GM12878 (cell line): Measurements from ENCODE around the gene LYPLAL1. TPM values are rescaled to one million over a fixed set of nuclear protein-coding genes. Genes with fewer than 3 reads are reported as not detected.

Experiments
- BMI1 ChIP-seq: fragments of 450-650 bp; IDR thresholded peaks from 2 replicates; pipeline ENCODE4 v1.6.1; 2016; ENCODE audit warnings: mild to moderate bottlenecking, moderate library complexity, borderline replicate concordance
- BRCA1 ChIP-seq: IDR thresholded peaks from 2 replicates; pipeline ENCODE4 v1.6.1; 2011; ENCODE audit warnings: low read depth, low read length, improper control_type of control experiment
- CBX5 ChIP-seq: sonication (generic); IDR thresholded peaks from 2 replicates; pipeline ENCODE4 v1.6.1; 2016; ENCODE audit warnings: low read depth, moderate library complexity, mild to moderate bottlenecking, inconsistent platforms
- E4F1 ChIP-seq: fragments of 450-650 bp; IDR thresholded peaks from 2 replicates; pipeline ENCODE4 v1.6.1; 2018; ENCODE audit warnings: borderline replicate concordance, mild to moderate bottlenecking; ENCODE audit not compliant: partially characterized antibody
- FOS ChIP-seq: IDR thresholded peaks from 3 replicates; pipeline ENCODE4 v1.6.1; 2011; ENCODE audit warnings: borderline replicate concordance; ENCODE audit not compliant: insufficient read length; ENCODE audit errors: extremely low read depth
- FOXK2 ChIP-seq: fragments of 450-650 bp; IDR thresholded peaks from 2 replicates; pipeline ENCODE4 v1.6.1; 2017; ENCODE audit warnings: mild to moderate bottlenecking, moderate library complexity
- GATAD2B ChIP-seq: fragments of 450-650 bp; conservative IDR thresholded peaks from 2 replicates; pipeline ENCODE4 v1.6.1; 2017; ENCODE audit warnings: low read depth, mild to moderate bottlenecking, moderate library complexity
- JUNB ChIP-seq: IDR thresholded peaks from 2 replicates; pipeline ENCODE4 v1.6.1; 2016; ENCODE audit warnings: antibody characterized with exemption, mild to moderate bottlenecking
- MYC ChIP-seq: IDR thresholded peaks from 2 replicates; pipeline ENCODE4 v1.6.1; 2011; ENCODE audit warnings: mild to moderate bottlenecking, low read length, moderate library complexity, inconsistent platforms; ENCODE audit not compliant: insufficient read depth, insufficient replicate concordance, insufficient read length, severe bottlenecking
- NBN ChIP-seq: fragments of 450-650 bp; IDR thresholded peaks from 2 replicates; pipeline ENCODE4 v1.6.1; 2016
- NFXL1 ChIP-seq: fragments of 450-650 bp; IDR thresholded peaks from 2 replicates; pipeline ENCODE4 v1.6.1; 2017; ENCODE audit warnings: antibody characterized with exemption, mild to moderate bottlenecking, borderline replicate concordance
- PAX5 ChIP-seq: IDR thresholded peaks from 2 replicates; pipeline ENCODE4 v1.6.1; 2011; ENCODE audit warnings: low read depth, low read length, borderline replicate concordance
- PKNOX1 ChIP-seq: fragments of 450-650 bp; IDR thresholded peaks from 2 replicates; pipeline ENCODE4 v1.6.1; 2016; ENCODE audit warnings: mild to moderate bottlenecking
- PML ChIP-seq: IDR thresholded peaks from 2 replicates; pipeline ENCODE4 v1.6.1; 2012; ENCODE audit warnings: low read length, inconsistent platforms
- RBBP5 ChIP-seq: fragments of 200-600 bp; sonication (generic); conservative IDR thresholded peaks from 2 replicates; pipeline ENCODE4 v1.6.1; 2016
- RELA ChIP-seq: fragments of 450-650 bp; IDR thresholded peaks from 2 replicates; pipeline ENCODE4 v1.8.0; 2014; ENCODE audit warnings: borderline replicate concordance; ENCODE audit not compliant: partially characterized antibody
- SREBF1 ChIP-seq: IDR thresholded peaks from 2 replicates; pipeline ENCODE4 v1.6.1; 2012; ENCODE audit warnings: mild to moderate bottlenecking, low read length
- TCF7 ChIP-seq: IDR thresholded peaks from 2 replicates; pipeline ENCODE4 v1.6.1; 2014; ENCODE audit warnings: antibody characterized with exemption, borderline replicate concordance
- YBX1 ChIP-seq: fragments of 450-650 bp; IDR thresholded peaks from 2 replicates; pipeline ENCODE4 v1.6.1; 2016; ENCODE audit warnings: antibody characterized with exemption
- ZNF217 ChIP-seq: fragments of 450-650 bp; IDR thresholded peaks from 2 replicates; pipeline ENCODE4 v1.6.1; 2017; ENCODE audit warnings: antibody characterized with exemption, mild to moderate bottlenecking
- ZSCAN29 ChIP-seq: fragments of 450-650 bp; IDR thresholded peaks from 2 replicates; pipeline ENCODE4 v1.6.1; 2017; ENCODE audit warnings: mild to moderate bottlenecking, moderate library complexity
- polyA plus RNA-seq, 11 experiments: library from polyadenylated mRNA; depleted of rRNA in 4 of 11; unstranded in 6 of 11; stranded (reverse) in 5 of 11; fragments of >200 nt; fragmentation: Nextera tagmentation in 4 of 11; fragmentation: Illumina TruSeq in 1 of 11; extraction: Ambion mirVana in 4 of 11; extraction: Trizol in 1 of 11; gene quantifications; 1 replicate in 1 of 11; 2 replicates in 10 of 11; pipeline versions ENCODE4 v1.2.1 to v1.2.3, GENCODE V29; 2011 to 2016; ENCODE audit warnings: inconsistent platforms in 2 of 11, missing spikeins in 2 of 11, low read depth in 1 of 11
- total RNA-seq, 4 experiments: library from RNA; depleted of rRNA in 3 of 4; stranded (reverse); fragments of >200 nt in 3 of 4; fragmentation: Illumina TruSeq in 1 of 4; extraction: Trizol in 1 of 4; gene quantifications; 2 replicates each; pipeline versions ENCODE4 v1.2.1 to v1.2.3, GENCODE V29; 2013 to 2021
- TF ChIP-seq, protein P1 (sequence below): IDR thresholded peaks from 2 replicates; pipeline ENCODE4 v1.6.1; 2011; ENCODE audit warnings: borderline replicate concordance, low read depth, mild to moderate bottlenecking, moderate library complexity, low read length; ENCODE audit not compliant: insufficient read depth, poor library complexity, severe bottlenecking
- TF ChIP-seq, protein P2 (sequence below): fragments of 450-650 bp; IDR thresholded peaks from 2 replicates; pipeline ENCODE4 v1.6.1; 2017; ENCODE audit warnings: antibody characterized with exemption, mild to moderate bottlenecking, moderate library complexity

LYPLAL1 gene
- total and polyA plus RNA-seq, 10 of the 15 experiments (the other 5 are each of a cell fraction or from before 2014, with no cell fraction given), result 19.4 to 112 (median 40.5) TPM

DNA sequence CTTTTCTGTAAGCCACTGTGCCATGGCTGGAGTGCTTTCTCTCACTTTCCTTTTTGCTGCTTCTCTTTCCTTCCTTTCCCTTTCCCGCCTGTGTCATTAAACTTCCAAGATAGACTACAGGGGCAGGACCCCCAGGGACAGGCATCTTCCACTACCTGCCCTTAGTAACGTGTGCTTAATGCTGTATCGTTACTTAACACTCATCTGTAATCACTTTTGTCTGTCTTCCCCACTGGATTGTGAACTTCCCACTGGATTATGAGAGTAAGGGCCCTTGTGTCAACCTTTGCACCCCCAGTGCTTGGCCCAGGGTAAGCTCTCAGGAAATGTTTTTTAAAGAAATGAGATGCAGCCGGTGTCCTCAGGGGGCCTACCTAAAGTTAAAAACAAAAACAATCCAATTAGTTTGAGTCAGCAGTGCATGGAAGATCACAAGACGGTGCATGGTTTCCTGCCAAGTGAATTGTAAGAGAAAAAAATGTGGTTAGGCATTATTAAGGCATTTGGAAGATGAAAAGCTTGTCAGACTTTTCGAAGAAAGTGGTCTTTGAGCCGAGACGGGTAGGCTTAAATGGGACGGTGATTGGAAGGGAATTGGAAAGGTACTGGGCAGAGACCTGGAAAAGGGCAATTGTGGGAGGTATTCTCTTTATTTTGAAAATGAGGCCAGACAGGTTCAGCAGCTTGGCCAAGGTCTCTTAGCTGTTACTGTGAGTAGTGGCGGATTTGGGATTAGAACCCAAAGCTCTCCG lies 958 bp downstream of the LYPLAL1 start (continued):
- TF ChIP-seq, protein P1, sequence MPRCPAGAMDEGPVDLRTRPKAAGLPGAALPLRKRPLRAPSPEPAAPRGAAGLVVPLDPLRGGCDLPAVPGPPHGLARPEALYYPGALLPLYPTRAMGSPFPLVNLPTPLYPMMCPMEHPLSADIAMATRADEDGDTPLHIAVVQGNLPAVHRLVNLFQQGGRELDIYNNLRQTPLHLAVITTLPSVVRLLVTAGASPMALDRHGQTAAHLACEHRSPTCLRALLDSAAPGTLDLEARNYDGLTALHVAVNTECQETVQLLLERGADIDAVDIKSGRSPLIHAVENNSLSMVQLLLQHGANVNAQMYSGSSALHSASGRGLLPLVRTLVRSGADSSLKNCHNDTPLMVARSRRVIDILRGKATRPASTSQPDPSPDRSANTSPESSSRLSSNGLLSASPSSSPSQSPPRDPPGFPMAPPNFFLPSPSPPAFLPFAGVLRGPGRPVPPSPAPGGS, result no peak
- no peak for TF ChIP-seq TCF7
- TF ChIP-seq MYC, result no peak
- peak; percentile 95 for TF ChIP-seq PAX5
- TF ChIP-seq ZNF217, result no peak
- no peak for TF ChIP-seq SREBF1
- no peak for TF ChIP-seq FOS
- TF ChIP-seq NFXL1, result no peak
- no peak for TF ChIP-seq JUNB
- TF ChIP-seq RELA, result no peak
- TF ChIP-seq NBN, result peak; percentile 76; the same call in 1 of the 2 replicates
- TF ChIP-seq GATAD2B, result peak; percentile 46; the same call in 1 of the 2 replicates
- no peak for TF ChIP-seq PKNOX1
- TF ChIP-seq YBX1, result no peak
- TF ChIP-seq E4F1, result no peak
- TF ChIP-seq, protein P2, sequence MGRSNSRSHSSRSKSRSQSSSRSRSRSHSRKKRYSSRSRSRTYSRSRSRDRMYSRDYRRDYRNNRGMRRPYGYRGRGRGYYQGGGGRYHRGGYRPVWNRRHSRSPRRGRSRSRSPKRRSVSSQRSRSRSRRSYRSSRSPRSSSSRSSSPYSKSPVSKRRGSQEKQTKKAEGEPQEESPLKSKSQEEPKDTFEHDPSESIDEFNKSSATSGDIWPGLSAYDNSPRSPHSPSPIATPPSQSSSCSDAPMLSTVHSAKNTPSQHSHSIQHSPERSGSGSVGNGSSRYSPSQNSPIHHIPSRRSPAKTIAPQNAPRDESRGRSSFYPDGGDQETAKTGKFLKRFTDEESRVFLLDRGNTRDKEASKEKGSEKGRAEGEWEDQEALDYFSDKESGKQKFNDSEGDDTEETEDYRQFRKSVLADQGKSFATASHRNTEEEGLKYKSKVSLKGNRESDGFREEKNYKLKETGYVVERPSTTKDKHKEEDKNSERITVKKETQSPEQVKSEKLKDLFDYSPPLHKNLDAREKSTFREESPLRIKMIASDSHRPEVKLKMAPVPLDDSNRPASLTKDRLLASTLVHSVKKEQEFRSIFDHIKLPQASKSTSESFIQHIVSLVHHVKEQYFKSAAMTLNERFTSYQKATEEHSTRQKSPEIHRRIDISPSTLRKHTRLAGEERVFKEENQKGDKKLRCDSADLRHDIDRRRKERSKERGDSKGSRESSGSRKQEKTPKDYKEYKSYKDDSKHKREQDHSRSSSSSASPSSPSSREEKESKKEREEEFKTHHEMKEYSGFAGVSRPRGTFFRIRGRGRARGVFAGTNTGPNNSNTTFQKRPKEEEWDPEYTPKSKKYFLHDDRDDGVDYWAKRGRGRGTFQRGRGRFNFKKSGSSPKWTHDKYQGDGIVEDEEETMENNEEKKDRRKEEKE, result no peak
- no peak for TF ChIP-seq CBX5
- TF ChIP-seq FOXK2, result no peak
- TF ChIP-seq BMI1, result peak; percentile 24; the same call in 1 of the 2 replicates
- no peak for TF ChIP-seq ZSCAN29
- no peak for TF ChIP-seq BRCA1
- peak; percentile 41; the same call in 1 of the 2 replicates for TF ChIP-seq PML
- TF ChIP-seq RBBP5, result no peak
